ENCODE measurements around the gene SIAH2.

DNA sequence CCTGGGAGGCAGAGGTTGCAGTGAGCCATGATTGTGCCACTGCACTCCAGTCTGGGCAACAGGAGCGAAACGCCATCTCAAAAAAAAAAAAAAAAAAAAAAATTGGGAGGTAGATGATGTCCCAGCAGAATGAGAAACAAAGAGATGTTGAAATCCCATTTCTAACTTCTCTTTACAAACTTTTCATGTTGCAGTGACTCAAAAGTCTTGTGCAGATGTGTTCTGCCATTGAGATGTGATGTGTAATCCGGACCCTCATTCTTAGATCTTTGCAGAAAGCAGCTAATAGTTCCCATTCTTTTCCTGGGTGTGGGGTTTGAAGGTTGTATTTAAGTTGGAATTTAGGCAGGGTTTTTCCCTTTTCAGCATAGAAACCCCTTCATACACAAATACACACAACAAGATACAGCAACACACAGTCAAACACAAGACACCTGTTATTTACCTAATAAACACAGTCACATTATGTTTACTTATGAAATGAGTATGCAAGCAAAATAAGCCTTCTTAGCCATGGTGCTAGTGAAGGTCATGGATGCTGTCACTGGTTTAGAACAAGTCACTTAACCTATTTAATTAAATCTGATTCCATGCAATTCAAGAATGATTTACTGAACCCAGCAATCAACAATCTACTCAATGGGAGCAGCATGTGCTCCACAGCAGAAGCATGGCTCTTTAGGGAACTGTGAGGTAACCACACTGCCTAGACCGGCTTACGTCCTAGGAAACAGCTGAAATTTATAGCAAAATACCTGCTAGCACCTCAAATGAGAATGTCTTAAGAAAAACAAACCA is 14.9 kb downstream of the SIAH2 start:
- TF ChIP-seq, protein P1, sequence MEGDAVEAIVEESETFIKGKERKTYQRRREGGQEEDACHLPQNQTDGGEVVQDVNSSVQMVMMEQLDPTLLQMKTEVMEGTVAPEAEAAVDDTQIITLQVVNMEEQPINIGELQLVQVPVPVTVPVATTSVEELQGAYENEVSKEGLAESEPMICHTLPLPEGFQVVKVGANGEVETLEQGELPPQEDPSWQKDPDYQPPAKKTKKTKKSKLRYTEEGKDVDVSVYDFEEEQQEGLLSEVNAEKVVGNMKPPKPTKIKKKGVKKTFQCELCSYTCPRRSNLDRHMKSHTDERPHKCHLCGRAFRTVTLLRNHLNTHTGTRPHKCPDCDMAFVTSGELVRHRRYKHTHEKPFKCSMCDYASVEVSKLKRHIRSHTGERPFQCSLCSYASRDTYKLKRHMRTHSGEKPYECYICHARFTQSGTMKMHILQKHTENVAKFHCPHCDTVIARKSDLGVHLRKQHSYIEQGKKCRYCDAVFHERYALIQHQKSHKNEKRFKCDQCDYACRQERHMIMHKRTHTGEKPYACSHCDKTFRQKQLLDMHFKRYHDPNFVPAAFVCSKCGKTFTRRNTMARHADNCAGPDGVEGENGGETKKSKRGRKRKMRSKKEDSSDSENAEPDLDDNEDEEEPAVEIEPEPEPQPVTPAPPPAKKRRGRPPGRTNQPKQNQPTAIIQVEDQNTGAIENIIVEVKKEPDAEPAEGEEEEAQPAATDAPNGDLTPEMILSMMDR (IDR thresholded peaks at IDR 0.05), result no peak
- TF ChIP-seq POLR2A (IDR thresholded peaks at IDR 0.05) (no peak), EP300 (IDR thresholded peaks at IDR 0.05) (no peak)

Data from ovary (tissue), 3 donors.